Epithelial cell of proximal tubule (primary cell): ENCODE data around the gene IL33. TPM values are rescaled to one million over a fixed set of nuclear protein-coding genes. Genes with fewer than 3 reads are reported as not detected.

ENCODE experiments used
- DNase-seq: peaks from one replicate; pipeline ENCODE4 v3.0.0-alpha.2; 2011; ENCODE audit warnings: low read depth
- H3K4me3 ChIP-seq: 2 replicates; pipeline ENCODE4 v1.5.1; 2011; ENCODE audit warnings: low read depth, mild to moderate bottlenecking, low read length
- total RNA-seq: library from RNA; depleted of rRNA; stranded (reverse); fragments of >200 nt; gene quantifications from 2 replicates; pipeline ENCODE4 v1.2.3, GENCODE V29; 2015
- TF ChIP-seq, protein P1 (sequence below): conservative IDR thresholded peaks from 2 replicates; pipeline ENCODE4 v1.5.1; 2012; ENCODE audit warnings: low read depth, mild to moderate bottlenecking, low read length

Gene IL33
- total RNA-seq, 1 donor from 2014 or later = 1.3 TPM

DNA sequence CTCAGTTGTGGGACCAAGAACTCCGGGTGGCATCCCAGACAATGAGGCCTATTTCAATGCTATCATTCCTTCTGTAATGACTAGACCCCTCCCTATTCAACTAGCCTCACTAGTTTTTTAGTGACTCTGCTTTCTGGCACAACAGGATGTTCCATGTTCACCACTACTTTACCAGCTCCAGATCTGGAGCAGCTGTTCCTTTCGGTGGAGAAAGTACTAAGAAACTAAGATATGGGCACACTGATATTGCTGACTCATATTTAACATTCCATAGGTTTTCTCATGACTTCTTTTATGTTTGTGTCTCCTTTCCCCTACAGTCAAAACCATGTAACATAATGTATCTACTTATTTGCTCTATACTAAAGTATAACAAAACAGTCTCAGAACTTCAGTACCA, 24.1 kb downstream of the IL33 start:
- H3K4me3 ChIP-seq = no peak overlapping the region
- DNase-seq = no peak
- TF ChIP-seq, protein P1, sequence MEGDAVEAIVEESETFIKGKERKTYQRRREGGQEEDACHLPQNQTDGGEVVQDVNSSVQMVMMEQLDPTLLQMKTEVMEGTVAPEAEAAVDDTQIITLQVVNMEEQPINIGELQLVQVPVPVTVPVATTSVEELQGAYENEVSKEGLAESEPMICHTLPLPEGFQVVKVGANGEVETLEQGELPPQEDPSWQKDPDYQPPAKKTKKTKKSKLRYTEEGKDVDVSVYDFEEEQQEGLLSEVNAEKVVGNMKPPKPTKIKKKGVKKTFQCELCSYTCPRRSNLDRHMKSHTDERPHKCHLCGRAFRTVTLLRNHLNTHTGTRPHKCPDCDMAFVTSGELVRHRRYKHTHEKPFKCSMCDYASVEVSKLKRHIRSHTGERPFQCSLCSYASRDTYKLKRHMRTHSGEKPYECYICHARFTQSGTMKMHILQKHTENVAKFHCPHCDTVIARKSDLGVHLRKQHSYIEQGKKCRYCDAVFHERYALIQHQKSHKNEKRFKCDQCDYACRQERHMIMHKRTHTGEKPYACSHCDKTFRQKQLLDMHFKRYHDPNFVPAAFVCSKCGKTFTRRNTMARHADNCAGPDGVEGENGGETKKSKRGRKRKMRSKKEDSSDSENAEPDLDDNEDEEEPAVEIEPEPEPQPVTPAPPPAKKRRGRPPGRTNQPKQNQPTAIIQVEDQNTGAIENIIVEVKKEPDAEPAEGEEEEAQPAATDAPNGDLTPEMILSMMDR = no peak

DNA sequence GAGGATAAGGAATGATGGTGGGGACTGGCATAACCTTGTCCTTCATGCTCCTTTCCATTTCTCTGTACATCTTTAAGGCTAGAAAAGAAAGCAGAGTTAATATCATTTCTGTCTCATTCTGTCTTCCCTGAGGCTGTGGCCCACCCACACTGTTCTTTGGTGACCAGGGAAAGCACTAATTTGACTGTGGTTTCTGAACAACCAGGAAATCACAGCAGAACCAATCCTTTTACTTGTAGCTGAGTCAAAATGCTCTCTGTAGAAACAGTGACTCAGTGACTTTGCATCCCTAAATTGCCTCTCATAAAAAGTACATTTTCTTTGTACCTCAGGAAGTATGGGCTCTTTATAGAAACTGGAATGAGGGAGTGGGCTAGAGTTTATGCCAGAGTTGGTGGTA, 28.1 kb downstream of the IL33 start:
- H3K4me3 ChIP-seq = no peak overlapping the region
- TF ChIP-seq, protein P1 = no peak
- DNase-seq = no peak

DNA sequence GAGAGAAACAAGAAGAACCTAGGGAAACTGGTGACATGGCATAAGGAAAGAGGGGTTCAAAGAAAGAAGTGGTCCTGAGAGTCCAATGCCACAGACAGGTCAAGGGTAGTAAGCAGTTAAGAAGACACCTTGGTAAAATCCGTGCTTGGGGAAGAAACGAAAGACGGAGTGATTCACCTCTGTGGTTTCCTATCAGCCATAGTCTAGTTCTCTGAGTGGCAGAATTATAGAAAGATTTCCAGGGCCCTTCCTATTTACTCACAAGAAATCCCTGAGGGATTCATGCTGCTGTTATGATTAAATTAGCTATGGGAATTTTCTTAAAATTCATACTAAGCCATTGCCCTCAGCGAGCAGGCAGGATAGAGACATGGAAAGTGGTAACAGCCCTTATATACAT, 31.7 kb downstream of the IL33 start:
- DNase-seq = no peak
- TF ChIP-seq, protein P1 = no peak
- H3K4me3 ChIP-seq = no peak overlapping the region

DNA sequence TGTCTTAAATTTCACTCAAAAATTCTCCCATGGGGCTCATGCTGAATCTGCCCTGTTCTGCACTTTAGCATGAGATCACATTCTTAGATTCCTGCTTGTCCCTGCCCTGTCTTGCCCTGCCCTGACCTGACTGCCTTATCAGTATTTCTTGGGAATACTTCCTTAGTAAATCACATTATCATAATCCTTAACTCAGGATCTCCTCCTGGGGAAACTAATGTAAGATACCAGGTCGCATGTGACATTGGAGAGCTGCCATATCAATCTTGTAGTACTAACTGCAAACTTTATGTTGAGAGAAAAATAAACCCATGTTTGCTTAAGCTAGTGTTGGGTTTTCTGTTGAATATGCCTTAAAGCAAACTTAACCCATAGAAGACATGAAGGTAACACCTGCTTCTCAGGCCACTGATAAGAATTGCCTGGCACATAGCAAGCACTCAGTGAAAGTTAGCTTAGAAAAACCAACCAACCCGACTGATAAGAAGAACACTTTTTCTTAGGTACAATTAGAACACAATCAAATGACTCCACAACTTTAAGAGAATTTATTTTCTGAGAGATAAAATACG, 53.3 kb downstream of the IL33 start:
- TF ChIP-seq, protein P1 = no peak
- H3K4me3 ChIP-seq = no peak overlapping the region
- no peak for DNase-seq

DNA sequence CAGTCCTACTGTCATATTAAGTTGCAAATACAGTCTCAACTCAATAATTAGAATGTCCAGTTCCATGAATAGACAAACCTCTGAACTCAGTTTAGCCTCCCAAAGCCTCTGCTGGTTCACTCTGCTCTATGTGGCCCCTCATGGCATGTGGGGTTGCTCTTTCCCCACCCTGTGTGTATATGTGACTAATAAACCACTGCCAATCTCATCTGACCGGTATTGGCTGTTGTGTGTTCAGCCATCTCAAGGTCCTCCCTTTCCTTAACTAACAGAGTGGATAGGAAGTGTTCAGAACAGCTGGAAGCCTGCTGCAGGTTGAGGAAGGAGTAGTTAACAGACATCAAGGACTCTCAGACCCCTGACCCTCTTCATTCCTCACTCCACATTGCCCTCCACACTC, 55.3 kb downstream of the IL33 start:
- DNase-seq = no peak
- no peak overlapping the region for H3K4me3 ChIP-seq
- TF ChIP-seq, protein P1 = no peak

DNA sequence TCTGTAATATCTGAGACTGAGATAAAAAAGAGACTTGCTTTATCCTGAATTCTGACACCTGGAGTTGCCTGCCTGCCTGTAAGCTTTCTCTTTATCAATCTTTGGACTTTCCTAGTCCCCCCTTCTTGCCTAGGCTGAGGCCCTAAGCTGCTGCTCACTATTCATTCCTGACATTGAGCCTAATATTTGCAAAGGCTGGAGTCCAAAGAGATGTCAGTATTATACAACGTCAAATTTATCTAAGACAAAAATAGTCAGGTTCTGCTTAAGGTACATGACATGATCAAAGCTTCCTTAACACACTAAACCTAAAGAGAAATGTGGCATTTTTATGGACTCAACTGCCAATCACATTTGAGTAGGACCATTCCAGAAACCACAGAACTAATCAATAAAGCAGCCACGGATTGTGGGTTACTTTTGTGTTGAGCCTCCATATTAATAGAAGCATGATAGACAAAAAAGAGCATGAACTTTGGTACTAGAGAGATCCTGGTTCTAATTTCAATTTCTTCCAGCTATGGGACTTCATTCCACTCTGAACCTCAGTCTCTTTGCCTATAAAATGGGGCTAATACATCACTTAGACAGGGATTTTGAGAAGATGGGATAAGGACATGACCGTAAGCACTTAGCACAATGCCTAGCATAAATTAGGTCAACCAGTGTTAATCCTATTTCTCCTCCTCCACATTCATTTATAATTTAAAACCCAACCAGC, 56.1 kb downstream of the IL33 start:
- no peak overlapping the region for H3K4me3 ChIP-seq
- DNase-seq = no peak
- TF ChIP-seq, protein P1 = no peak

DNA sequence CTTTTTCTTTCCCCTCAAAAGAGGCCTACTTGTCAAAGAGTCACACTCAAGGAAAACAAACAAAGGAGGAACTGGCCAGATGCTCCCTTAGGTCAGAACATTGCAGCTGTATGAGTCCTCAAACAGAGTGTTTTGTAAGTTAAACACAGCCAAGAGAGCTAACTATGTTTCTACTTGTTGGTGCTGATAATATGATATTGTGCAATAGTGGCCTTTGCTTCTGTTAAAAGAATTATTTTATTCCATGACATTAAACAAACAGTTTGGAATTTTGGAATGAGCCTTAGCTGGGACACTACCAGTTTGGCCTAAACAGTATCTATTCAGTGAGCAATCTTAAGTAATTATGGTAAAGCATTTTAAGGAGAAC, 56.6 kb downstream of the IL33 start:
- TF ChIP-seq, protein P1 = no peak
- no peak for DNase-seq
- no peak overlapping the region for H3K4me3 ChIP-seq
